ENCODE measurements around the gene CPNE7.
"Not testable (repeated sequence)": the region's sequence is repeated elsewhere in the genome, so short reads cannot be mapped to it uniquely, and the experiment has no call there.

The CPNE7 gene

DNA sequence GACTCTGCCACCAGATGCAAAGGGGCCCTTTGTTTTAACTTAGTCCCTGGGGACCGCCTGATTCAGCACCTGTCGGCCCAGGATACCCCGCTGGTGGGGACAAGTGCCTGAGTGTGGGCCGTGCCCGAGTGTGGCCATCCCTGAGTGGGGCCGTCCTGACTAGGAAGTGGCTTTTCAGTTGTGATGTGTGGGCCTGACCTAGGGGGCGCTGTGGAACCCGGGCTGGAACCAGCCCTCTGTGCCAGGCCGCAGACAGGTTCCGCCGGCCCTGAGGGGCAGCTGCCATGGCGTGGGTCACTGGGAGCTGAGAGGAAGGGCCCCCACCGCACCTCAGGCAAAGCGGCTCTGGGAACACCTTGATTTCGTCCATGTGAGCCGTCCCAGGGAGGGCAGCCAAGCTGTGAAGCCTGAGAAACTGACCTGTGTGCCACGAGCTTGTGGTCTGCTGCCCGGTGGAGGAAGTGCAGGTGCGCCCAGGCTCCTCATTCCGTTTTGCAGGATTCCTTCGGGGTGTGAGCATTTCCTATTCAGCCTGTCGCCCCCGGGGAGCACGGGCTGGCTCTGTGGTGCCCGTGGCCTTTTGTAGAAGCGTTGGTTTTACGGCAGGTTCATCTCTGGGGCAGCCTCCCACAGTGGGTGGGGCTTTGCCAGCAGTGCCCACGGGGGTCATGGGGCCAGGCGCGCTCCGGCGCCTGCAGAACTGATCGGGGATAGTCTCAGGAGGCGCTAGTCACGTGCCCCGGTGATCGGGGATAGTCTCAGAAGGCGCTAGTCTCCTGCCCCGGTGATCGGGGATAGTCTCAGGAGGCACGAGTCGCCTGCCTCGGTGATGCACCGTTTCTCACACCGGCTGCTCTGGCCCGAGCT is 9.8 kb upstream of the CPNE7 start:
- TF ChIP-seq CTCF (IDR thresholded peaks at IDR 0.05; ENCODE audit: low read depth, low read length, missing control alignments) = peak; percentile 62
- in situ Hi-C loops (cut with HindIII; ENCODE audit: low sequenced_read_pairs) = no loop called here
- DNase-seq (ENCODE audit: low read depth) = no peak
- H3K4me3 ChIP-seq (ENCODE audit: low read depth, low read length) = peak overlapping the region; percentile 15

- TF ChIP-seq CTCF (IDR thresholded peaks at IDR 0.05; ENCODE audit: low read depth, low read length, missing control alignments) = no peak
- no peak overlapping the region for H3K4me3 ChIP-seq (ENCODE audit: low read depth, low read length)
- DNase-seq (ENCODE audit: low read depth) = no peak
- in situ Hi-C loops (cut with HindIII; ENCODE audit: low sequenced_read_pairs) = no loop called here
Measured at GRCh38 chr16:89567656-89568594, 7.6 kb upstream of the CPNE7 start.

GRCh38 chr16:89569506-89570341 is 5.8 kb upstream of the CPNE7 start:
- DNase-seq (ENCODE audit: low read depth) = no peak
- no peak overlapping the region for H3K4me3 ChIP-seq (ENCODE audit: low read depth, low read length)
- TF ChIP-seq CTCF (IDR thresholded peaks at IDR 0.05; ENCODE audit: low read depth, low read length, missing control alignments) = no peak
- in situ Hi-C loops (cut with HindIII; ENCODE audit: low sequenced_read_pairs) = no loop called here

GRCh38 chr16:89570342-89570923 is 5.1 kb upstream of the CPNE7 start:
- no peak overlapping the region for H3K4me3 ChIP-seq (ENCODE audit: low read depth, low read length)
- DNase-seq (ENCODE audit: low read depth) = no peak
- in situ Hi-C loops (cut with HindIII; ENCODE audit: low sequenced_read_pairs) = no loop called here
- TF ChIP-seq CTCF (IDR thresholded peaks at IDR 0.05; ENCODE audit: low read depth, low read length, missing control alignments) = no peak

- DNase-seq (ENCODE audit: low read depth); in situ Hi-C loops (cut with HindIII; ENCODE audit: low sequenced_read_pairs); H3K4me3 ChIP-seq (ENCODE audit: low read depth, low read length): not testable (repeated sequence)
Measured at GRCh38 chr16:89570983-89571598, 4.5 kb upstream of the CPNE7 start.

DNA sequence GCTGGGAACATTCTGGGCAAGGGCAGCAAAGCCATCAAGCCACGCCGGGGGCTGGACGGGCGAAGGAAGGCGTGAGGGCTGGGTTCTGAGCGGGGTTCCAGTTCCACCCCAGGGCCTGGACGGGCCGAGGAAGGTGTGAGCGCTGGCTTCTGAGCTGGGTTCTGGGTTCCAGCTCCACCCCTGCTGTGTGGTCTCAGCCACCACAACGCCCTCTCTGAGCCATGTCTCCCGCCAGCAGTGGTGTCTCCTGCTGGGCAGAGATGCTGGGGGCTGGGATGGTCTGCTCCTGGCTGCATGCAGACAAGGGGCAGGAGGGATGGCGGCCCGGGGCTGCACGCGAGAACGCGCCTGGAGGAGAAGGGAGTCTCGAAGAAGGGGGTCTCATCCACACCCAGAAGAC is 3.9 kb upstream of the CPNE7 start:
- no peak overlapping the region for H3K4me3 ChIP-seq (ENCODE audit: low read depth, low read length)
- no peak for TF ChIP-seq CTCF (IDR thresholded peaks at IDR 0.05; ENCODE audit: low read depth, low read length, missing control alignments)
- no peak for DNase-seq (ENCODE audit: low read depth)
- in situ Hi-C loops (cut with HindIII; ENCODE audit: low sequenced_read_pairs) = no loop called here

Data from astrocyte of the cerebellum (primary cell).